ENCODE data around the gene CFHR5.

GRCh38 chr1:196960854-196961253, 16.5 kb upstream of the CFHR5 start:
- TF ChIP-seq RAD21 (conservative IDR thresholded peaks at IDR 0.05) (no peak), POLR2AphosphoS5 (IDR thresholded peaks at IDR 0.05) (no peak), EP300 (conservative IDR thresholded peaks at IDR 0.05; ENCODE audit: poor library complexity, severe bottlenecking) (no peak), EZH2 (IDR thresholded peaks at IDR 0.05; ENCODE audit: borderline replicate concordance, insufficient read depth, low read length, poor library complexity, severe bottlenecking) (no peak), TAF1 (IDR thresholded peaks at IDR 0.05; ENCODE audit: low read depth) (no peak), SMC3 (conservative IDR thresholded peaks at IDR 0.05; ENCODE audit: poor library complexity) (no peak)
- TF ChIP-seq, protein P1, sequence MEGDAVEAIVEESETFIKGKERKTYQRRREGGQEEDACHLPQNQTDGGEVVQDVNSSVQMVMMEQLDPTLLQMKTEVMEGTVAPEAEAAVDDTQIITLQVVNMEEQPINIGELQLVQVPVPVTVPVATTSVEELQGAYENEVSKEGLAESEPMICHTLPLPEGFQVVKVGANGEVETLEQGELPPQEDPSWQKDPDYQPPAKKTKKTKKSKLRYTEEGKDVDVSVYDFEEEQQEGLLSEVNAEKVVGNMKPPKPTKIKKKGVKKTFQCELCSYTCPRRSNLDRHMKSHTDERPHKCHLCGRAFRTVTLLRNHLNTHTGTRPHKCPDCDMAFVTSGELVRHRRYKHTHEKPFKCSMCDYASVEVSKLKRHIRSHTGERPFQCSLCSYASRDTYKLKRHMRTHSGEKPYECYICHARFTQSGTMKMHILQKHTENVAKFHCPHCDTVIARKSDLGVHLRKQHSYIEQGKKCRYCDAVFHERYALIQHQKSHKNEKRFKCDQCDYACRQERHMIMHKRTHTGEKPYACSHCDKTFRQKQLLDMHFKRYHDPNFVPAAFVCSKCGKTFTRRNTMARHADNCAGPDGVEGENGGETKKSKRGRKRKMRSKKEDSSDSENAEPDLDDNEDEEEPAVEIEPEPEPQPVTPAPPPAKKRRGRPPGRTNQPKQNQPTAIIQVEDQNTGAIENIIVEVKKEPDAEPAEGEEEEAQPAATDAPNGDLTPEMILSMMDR (IDR thresholded peaks at IDR 0.05; ENCODE audit: poor library complexity, severe bottlenecking): no peak
